ENCODE results near the gene TOP3B.

- no peak for TF ChIP-seq CTCF (IDR thresholded peaks at IDR 0.05)
- no peak for TF ChIP-seq TCF7L2 (IDR thresholded peaks at IDR 0.05; ENCODE audit: low read depth, low read length)
- TF ChIP-seq, protein P1, sequence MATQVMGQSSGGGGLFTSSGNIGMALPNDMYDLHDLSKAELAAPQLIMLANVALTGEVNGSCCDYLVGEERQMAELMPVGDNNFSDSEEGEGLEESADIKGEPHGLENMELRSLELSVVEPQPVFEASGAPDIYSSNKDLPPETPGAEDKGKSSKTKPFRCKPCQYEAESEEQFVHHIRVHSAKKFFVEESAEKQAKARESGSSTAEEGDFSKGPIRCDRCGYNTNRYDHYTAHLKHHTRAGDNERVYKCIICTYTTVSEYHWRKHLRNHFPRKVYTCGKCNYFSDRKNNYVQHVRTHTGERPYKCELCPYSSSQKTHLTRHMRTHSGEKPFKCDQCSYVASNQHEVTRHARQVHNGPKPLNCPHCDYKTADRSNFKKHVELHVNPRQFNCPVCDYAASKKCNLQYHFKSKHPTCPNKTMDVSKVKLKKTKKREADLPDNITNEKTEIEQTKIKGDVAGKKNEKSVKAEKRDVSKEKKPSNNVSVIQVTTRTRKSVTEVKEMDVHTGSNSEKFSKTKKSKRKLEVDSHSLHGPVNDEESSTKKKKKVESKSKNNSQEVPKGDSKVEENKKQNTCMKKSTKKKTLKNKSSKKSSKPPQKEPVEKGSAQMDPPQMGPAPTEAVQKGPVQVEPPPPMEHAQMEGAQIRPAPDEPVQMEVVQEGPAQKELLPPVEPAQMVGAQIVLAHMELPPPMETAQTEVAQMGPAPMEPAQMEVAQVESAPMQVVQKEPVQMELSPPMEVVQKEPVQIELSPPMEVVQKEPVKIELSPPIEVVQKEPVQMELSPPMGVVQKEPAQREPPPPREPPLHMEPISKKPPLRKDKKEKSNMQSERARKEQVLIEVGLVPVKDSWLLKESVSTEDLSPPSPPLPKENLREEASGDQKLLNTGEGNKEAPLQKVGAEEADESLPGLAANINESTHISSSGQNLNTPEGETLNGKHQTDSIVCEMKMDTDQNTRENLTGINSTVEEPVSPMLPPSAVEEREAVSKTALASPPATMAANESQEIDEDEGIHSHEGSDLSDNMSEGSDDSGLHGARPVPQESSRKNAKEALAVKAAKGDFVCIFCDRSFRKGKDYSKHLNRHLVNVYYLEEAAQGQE (IDR thresholded peaks at IDR 0.05; ENCODE audit: insufficient read depth in 1 of 2, low read depth in 2 of 2, low read length in 1 of 2): no peak
- no peak for TF ChIP-seq SIN3A (IDR thresholded peaks at IDR 0.05; ENCODE audit: borderline replicate concordance, insufficient read depth, low read depth, low read length)
- TF ChIP-seq POLR2AphosphoS5 (IDR thresholded peaks at IDR 0.05; ENCODE audit: low read depth, low read length): no peak
Observed at GRCh38 chr22:21932347-21932746, 50.2 kb downstream of the TOP3B start.
